Dedifferentiated amniotic fluid mesenchymal stem cell (primary cell): Measurements from ENCODE around the gene SLC38A1.

Experiments used
- DNase-seq: peaks from one replicate; pipeline ENCODE4 v3.0.0-alpha.2; 2016; ENCODE audit errors: extremely low spot score

Gene SLC38A1

GRCh38 chr12:46134205-46134811 lies 134.5 kb downstream of the SLC38A1 start:
- peak; percentile 21 for DNase-seq

GRCh38 chr12:46133751-46134150 lies 135.1 kb downstream of the SLC38A1 start:
- peak; percentile 18 for DNase-seq
